Mesodermal cell (in vitro differentiated cells): ENCODE data around the gene HOXA4.

Experiments used
- H3K27ac ChIP-seq: 2 replicates; pipeline ENCODE4 v1.7.0; 2013; ENCODE audit warnings: mild to moderate bottlenecking, low read depth, low read length, moderate library complexity; ENCODE audit not compliant: severe bottlenecking
- H3K36me3 ChIP-seq: 2 replicates; pipeline ENCODE4 v1.7.1; 2013; ENCODE audit warnings: mild to moderate bottlenecking, low read length, moderate library complexity; ENCODE audit not compliant: control insufficient read depth, insufficient read depth
- H3K4me1 ChIP-seq: one replicate; pipeline ENCODE4 v1.7.1; 2013; ENCODE audit warnings: mild to moderate bottlenecking, low read length; ENCODE audit not compliant: insufficient read depth, control insufficient read depth, poor library complexity, severe bottlenecking
- H3K4me3 ChIP-seq: 2 replicates; pipeline ENCODE4 v1.7.0; 2013; ENCODE audit warnings: low read length, control low read depth, mild to moderate bottlenecking; ENCODE audit not compliant: insufficient read depth, poor library complexity, severe bottlenecking; ENCODE audit errors: extremely low read depth
- H3K9me3 ChIP-seq: 2 replicates; pipeline ENCODE4 v1.7.1; 2013; ENCODE audit warnings: mild to moderate bottlenecking, low read length, moderate library complexity; ENCODE audit not compliant: control insufficient read depth
- WGBS, 2 experiments: methylation state at CpG; one replicate each; pipeline ENCODE4 v1.1.5; 2013; ENCODE audit warnings: missing lambda C conversion rate in 2 of 2; ENCODE audit not compliant: insufficient coverage in 2 of 2; 5-methylcytosine and 5-hydroxymethylcytosine counted together

Gene HOXA4

DNA sequence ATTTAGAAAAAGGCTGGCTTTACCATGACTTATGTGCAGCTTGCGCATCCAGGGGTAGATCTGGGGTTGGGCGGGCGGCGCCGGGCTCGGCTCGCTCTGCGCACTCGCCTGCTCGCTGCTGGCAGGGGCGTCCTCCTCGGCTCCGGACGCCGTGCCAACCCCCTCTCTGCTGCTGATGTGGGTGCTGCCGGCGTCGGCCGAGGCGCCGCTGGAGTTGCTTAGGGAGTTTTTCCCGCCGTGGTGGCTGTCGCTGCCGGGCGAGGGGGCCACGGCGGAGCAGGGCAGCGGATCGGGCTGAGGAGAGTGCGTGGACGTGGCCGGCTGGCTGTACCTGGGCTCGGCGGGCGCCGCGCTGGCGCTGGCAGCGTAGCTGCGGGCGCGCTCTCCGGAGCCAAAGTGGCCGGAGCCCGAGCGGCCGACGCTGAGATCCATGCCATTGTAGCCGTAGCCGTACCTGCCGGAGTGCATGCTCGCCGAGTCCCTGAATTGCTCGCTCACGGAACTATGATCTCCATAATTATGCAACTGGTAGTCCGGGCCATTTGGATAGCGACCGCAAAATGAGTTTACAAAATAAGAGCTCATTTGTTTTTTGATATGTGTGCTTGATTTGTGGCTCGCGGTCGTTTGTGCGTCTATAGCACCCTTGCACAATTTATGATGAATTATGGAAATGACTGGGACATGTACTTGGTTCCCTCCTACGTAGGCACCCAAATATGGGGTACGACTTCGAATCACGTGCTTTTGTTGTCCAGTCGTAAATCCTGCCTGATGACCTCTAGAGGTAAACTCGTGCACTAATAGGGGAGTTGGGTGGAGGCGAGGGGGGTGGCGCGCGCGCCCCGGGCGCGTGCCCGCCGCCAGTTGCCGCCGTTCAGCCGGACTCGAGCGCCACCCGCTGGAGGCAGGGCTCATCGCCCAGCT lies 12.7 kb upstream of the HOXA4 start, which contains the start of gene HOXA5:
HOXA5 (minus strand) TSS at position 659 of the 927 bp plus-strand sequence; CDS start at position 585, 74 bp downstream.
- Histone ChIP-seq H3K4me3 (peak within 1 kb of the TSS; percentile 44), H3K36me3 (no peaks in the 10 kb centered on the region), H3K4me1 (peaks cover 3% of the 10 kb centered on the region), H3K9me3 (peaks cover 3% of the 10 kb centered on the region), H3K27ac (no peak within 1 kb of the TSS)
- 0% methylated on average over 68 to 73 of the region's 86 CpGs for WGBS, 2 experiments

- Histone ChIP-seq H3K4me3 (peak overlapping the region; percentile 44), H3K27ac (no peak overlapping the region), H3K36me3 (no peaks in the 10 kb centered on the region), H3K9me3 (peaks cover 3% of the 10 kb centered on the region), H3K4me1 (peaks cover 3% of the 10 kb centered on the region)
- WGBS, 2 experiments, result 0 to 2% methylated on average over 16 to 19 of the region's 29 CpGs
Measured at GRCh38 chr7:27142580-27143022, 12.0 kb upstream of the HOXA4 start.

DNA sequence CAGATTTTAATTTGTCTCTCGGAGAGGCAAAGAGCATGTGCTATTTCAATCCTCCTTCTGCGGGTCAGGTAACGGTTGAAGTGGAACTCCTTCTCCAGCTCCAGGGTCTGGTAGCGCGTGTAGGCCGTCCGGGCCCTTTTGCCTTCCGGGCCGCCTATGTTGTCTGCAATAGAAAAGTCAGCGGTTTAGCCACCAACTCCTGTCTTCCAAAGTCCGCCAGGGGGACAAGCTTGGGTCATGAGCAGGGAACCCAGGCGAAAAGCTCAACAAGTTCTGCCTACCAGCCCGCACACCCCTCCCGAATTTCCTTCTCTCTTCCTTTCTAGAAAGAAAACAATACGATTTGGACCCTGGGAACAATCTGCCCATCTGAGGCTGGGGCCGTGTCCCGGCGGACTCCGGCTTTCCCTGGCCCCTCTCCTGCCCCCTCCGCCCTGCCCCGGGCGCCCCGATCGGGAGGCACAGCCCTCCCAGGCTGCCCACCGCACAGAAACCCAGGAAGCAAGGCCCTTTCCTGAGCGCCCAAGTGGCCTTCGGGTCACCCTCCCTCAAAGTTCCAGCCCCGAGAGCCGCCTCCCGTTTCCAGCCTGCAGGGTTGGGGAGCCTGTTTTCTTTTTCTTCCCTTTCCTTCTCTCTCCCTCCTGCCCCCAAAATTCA lies 11.5 kb upstream of the HOXA4 start:
- peak overlapping the region; percentile 53 for H3K27ac ChIP-seq
- H3K36me3 ChIP-seq, result no peaks in the 10 kb centered on the region
- H3K4me3 ChIP-seq, result peak overlapping the region; percentile 44
- H3K9me3 ChIP-seq, result peaks cover 3% of the 10 kb centered on the region
- 4 to 6% methylated on average over 28 to 29 of the region's 30 CpGs for WGBS, 2 experiments
- H3K4me1 ChIP-seq, result peaks cover 3% of the 10 kb centered on the region

DNA sequence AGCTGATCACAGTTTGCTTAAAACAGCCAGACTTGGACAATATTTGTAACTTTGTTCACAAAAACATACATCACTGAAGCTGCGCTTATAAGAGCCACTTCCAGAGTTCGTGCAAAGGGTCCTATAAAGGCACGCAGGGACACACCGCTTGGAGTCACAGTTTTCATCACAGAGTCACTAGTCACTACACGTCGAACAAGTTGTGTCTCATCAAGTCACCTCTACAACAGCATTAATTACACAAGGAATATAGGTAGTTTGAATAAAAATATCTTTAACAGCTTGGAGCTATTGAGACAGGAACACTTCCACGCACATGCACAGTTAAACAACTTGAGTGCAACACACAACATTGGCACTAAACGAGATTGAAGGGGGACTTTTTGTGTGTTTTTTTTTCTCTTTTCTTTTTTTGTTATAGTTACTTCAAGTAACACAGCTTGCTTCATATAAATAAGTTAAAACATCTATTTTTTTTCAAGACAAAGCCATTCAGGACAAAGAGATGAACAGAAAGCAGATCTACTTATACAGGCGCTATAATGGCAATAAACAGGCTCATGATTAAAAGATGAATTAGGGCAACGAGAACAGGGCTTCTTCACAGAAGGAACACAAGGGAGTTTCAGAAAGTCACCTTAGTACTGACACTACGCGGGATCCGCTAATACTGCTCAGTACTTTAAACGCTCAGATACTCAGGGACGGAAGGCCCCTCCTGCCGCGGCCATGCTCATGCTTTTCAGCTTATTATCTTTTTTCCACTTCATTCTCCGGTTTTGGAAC lies 10.8 kb upstream of the HOXA4 start:
- WGBS, 2 experiments, result 34 to 38% methylated on average over 12 to 13 of the region's 18 CpGs
- H3K27ac ChIP-seq, result peak overlapping the region; percentile 53
- no peaks in the 10 kb centered on the region for H3K36me3 ChIP-seq
- peaks cover 3% of the 10 kb centered on the region for H3K4me1 ChIP-seq
- H3K9me3 ChIP-seq, result no peaks in the 10 kb centered on the region
- H3K4me3 ChIP-seq, result peak overlapping the region; percentile 44

GRCh38 chr7:27140126-27140857 lies 9.7 kb upstream of the HOXA4 start:
- no peaks in the 10 kb centered on the region for H3K36me3 ChIP-seq
- H3K9me3 ChIP-seq, result no peaks in the 10 kb centered on the region
- H3K4me3 ChIP-seq, result peak overlapping the region; percentile 6
- WGBS, 2 experiments, result 32 to 46% methylated on average over 6 to 9 of the region's 15 CpGs
- H3K27ac ChIP-seq, result no peak overlapping the region
- peaks cover 7% of the 10 kb centered on the region for H3K4me1 ChIP-seq

DNA sequence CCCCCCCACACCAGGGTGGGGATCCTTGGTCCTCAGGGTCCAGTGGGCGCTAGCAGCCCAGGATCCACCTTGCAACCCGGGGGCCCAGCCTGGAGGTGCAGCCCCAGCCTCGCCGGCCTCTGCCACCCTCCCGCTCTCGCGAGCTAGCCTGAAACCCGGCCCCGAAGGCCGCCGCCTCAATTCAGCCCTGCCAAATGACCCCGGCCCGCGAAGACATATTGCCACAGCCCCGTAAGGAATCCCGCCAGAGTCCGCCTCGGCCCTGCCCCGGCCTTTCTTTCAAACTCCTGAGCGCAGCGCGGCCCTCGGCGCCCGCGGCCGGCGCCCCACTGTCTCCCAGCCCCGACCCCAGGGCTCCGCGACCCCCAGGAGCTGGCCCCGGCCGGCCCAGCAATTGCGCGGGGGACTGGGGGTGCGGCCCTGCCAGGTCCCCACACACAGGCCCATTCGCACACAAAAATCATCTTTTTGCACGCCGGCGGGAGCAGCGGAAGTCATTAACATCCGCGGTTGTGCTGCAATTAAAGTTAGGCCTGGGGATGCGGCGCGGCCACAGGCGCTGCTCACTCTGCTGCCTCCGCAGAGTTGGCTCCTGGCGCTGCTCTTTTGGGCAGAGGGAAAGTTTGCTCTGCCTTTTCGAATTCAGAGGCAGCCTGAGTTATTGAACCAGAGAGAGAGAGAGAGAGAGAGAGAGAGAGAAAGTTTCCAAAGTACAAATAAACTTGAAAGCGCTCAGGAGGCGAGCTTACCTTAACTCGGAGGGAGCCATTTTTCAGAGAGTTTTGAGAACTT lies 9.0 kb upstream of the HOXA4 start:
- peak overlapping the region; percentile 6 for H3K4me3 ChIP-seq
- peak overlapping the region; percentile 58 for H3K27ac ChIP-seq
- 1% methylated on average over 46 to 51 of the region's 53 CpGs for WGBS, 2 experiments
- H3K4me1 ChIP-seq, result peaks cover 7% of the 10 kb centered on the region
- no peaks in the 10 kb centered on the region for H3K9me3 ChIP-seq
- no peaks in the 10 kb centered on the region for H3K36me3 ChIP-seq

GRCh38 chr7:27138985-27139333 lies 8.4 kb upstream of the HOXA4 start:
- 5 to 16% methylated on average over 5 to 7 of the region's 11 CpGs for WGBS, 2 experiments
- Histone ChIP-seq H3K4me3 (peak overlapping the region; percentile 6), H3K27ac (no peak overlapping the region), H3K4me1 (peaks cover 7% of the 10 kb centered on the region), H3K36me3 (no peaks in the 10 kb centered on the region), H3K9me3 (no peaks in the 10 kb centered on the region)

GRCh38 chr7:27138472-27138871 lies 7.9 kb upstream of the HOXA4 start:
- WGBS, 2 experiments, result no CpG with 5 or more reads among the region's 1 CpG
- H3K4me3 ChIP-seq, result no peak overlapping the region
- H3K4me1 ChIP-seq, result peaks cover 7% of the 10 kb centered on the region
- no peaks in the 10 kb centered on the region for H3K36me3 ChIP-seq
- no peak overlapping the region for H3K27ac ChIP-seq
- no peaks in the 10 kb centered on the region for H3K9me3 ChIP-seq

GRCh38 chr7:27137640-27138315 lies 7.2 kb upstream of the HOXA4 start:
- Histone ChIP-seq H3K27ac (no peak overlapping the region), H3K4me1 (peaks cover 6% of the 10 kb centered on the region), H3K36me3 (no peaks in the 10 kb centered on the region), H3K9me3 (no peaks in the 10 kb centered on the region), H3K4me3 (no peak overlapping the region)
- WGBS, 2 experiments, result 43 to 50% methylated on average over 1 of the region's 2 CpGs
